Endothelial cell of umbilical vein (primary cell): Measurements from ENCODE around the gene CD164L2. TPM values are rescaled to one million over a fixed set of nuclear protein-coding genes. Genes with fewer than 3 reads are reported as not detected.
A peak's percentile ranks its signal among the peaks of the same experiment; 100 is the strongest.

Experiments
- BruUV-seq: library from RNA; stranded (reverse); fragments of 400-500 nt; replicated peaks from 2 replicates; lab custom pipeline; 2021; lab: Mats Ljungman, UMichigan
- CTCF ChIA-PET: fragments of 300-600, 350-600 bp; sonication (Branson Sonifier 250); formaldehyde crosslinking; loops from one replicate; lab custom pipeline; 2021; ENCODE audit warnings: antibody characterized with exemption, inconsistent platforms; lab: Charles Lee
- POLR2A ChIA-PET: fragments of 300-600, 350-600 bp; sonication (Branson Sonifier 250); formaldehyde crosslinking; loops from one replicate; lab custom pipeline; 2021; ENCODE audit warnings: antibody characterized with exemption, inconsistent platforms; lab: Charles Lee
- DNase-seq: peaks from one replicate; pipeline ENCODE4 v3.0.0-alpha.2; 2011; ENCODE audit warnings: low read depth, low spot score
- FAIRE-seq: peaks from 2 replicates; lab custom pipeline; 2011; peaks lifted over from hg19 to GRCh38; lab: Jason Lieb, UNC
- H2AFZ ChIP-seq: 2 replicates; pipeline ENCODE4 v1.6.0; 2012; ENCODE audit warnings: low read depth, low read length, control low read depth, inconsistent platforms
- H3K27ac ChIP-seq: 2 replicates; pipeline ENCODE4 v1.5.1; 2011; ENCODE audit warnings: low read depth, mild to moderate bottlenecking, control low read depth, low read length, moderate library complexity; ENCODE audit not compliant: insufficient read depth
- H3K27me3 ChIP-seq, 2 experiments: 2 replicates each; pipeline versions ENCODE4 v1.6.0 to v1.6.1; 2011; ENCODE audit warnings: low read length in 2 of 2, mixed read lengths in 1 of 2; ENCODE audit not compliant: control insufficient read depth in 2 of 2, insufficient read depth in 2 of 2
- H3K36me3 ChIP-seq, 2 experiments: 2 replicates in 1 of 2; 3 replicates in 1 of 2; pipeline ENCODE4 v1.5.1; 2011; ENCODE audit warnings: low read length in 2 of 2, mild to moderate bottlenecking in 1 of 2, moderate library complexity in 1 of 2; ENCODE audit not compliant: control insufficient read depth in 2 of 2, insufficient read depth in 2 of 2; ENCODE audit errors: extremely low read depth in 1 of 2
- H3K4me1 ChIP-seq: 3 replicates; pipeline ENCODE4 v1.5.1; 2011; ENCODE audit warnings: mild to moderate bottlenecking, low read length; ENCODE audit not compliant: control insufficient read depth, insufficient read depth; ENCODE audit errors: extremely low read depth
- H3K4me2 ChIP-seq: 2 replicates; pipeline ENCODE4 v1.6.1; 2011; ENCODE audit warnings: low read length, control low read depth, mixed read lengths; ENCODE audit not compliant: insufficient read depth
- H3K4me3 ChIP-seq, 3 experiments: fragments of 200-600 bp in 1 of 3; sonication (generic), shearing (Covaris generic) in 1 of 3; replicated peaks in 1 of 3; 2 replicates each; pipeline ENCODE4 v1.5.1; 2011 to 2016; ENCODE audit warnings: control low read depth in 3 of 3, low read length in 3 of 3, mild to moderate bottlenecking in 2 of 3, inconsistent platforms in 1 of 3, low read depth in 1 of 3, moderate library complexity in 1 of 3; ENCODE audit not compliant: insufficient read depth in 1 of 3
- H3K79me2 ChIP-seq: 2 replicates; pipeline ENCODE4 v1.6.0; 2012; ENCODE audit warnings: low read length, inconsistent platforms; ENCODE audit not compliant: control insufficient read depth, insufficient read depth
- H3K9ac ChIP-seq: replicated peaks from 2 replicates; pipeline ENCODE3; 2011; ENCODE audit warnings: low read length, control low read depth; ENCODE audit not compliant: insufficient read depth; ENCODE audit errors: extremely low read depth
- H3K9me1 ChIP-seq: replicated peaks from 3 replicates; pipeline ENCODE4 v1.6.0; 2011; ENCODE audit warnings: mild to moderate bottlenecking, low read length; ENCODE audit not compliant: control insufficient read depth, insufficient read depth; ENCODE audit errors: extremely low read depth
- H3K9me3 ChIP-seq: replicated peaks from 2 replicates; pipeline ENCODE4 v1.5.1; 2012; ENCODE audit warnings: low read length, inconsistent platforms; ENCODE audit not compliant: control insufficient read depth, insufficient read depth
- H4K20me1 ChIP-seq: replicated peaks from 2 replicates; pipeline ENCODE3; 2011; ENCODE audit warnings: mild to moderate bottlenecking, low read length; ENCODE audit not compliant: control insufficient read depth, insufficient read depth; ENCODE audit errors: extremely low read depth
- GATA2 ChIP-seq: IDR thresholded peaks from 2 replicates; pipeline ENCODE4 v1.7.0; 2011; ENCODE audit warnings: low read depth, mild to moderate bottlenecking, moderate library complexity, mixed read lengths, low read length; ENCODE audit not compliant: insufficient read length, insufficient read depth
- MYC ChIP-seq: IDR thresholded peaks from one replicate; pipeline ENCODE4 v1.6.1; 2011; ENCODE audit warnings: mild to moderate bottlenecking, low read depth, low read length
- POLR2A ChIP-seq: IDR thresholded peaks from 2 replicates; pipeline ENCODE4 v1.6.1; 2012; ENCODE audit warnings: low read depth, mild to moderate bottlenecking, control low read depth, low read length
- POLR2AphosphoS5 ChIP-seq: IDR thresholded peaks from 2 replicates; pipeline ENCODE4 v1.6.1; 2012; ENCODE audit warnings: low read depth, mild to moderate bottlenecking, control low read depth, low read length, moderate library complexity; ENCODE audit not compliant: insufficient read depth
- dilution Hi-C: fragments of 300-500 bp; cut with MboI; formaldehyde crosslinking; loops from one replicate; pipeline ENCODE4 v1.15.0; 2019; ENCODE audit warnings: low sequenced_read_pairs; ENCODE audit not compliant: extremely low pct_ligation_motif_present
- intact Hi-C: fragments of 100-400 bp; cut with micrococcal nuclease; formaldehyde crosslinking; loops from one replicate; pipeline ENCODE4 v1.10.0; 2022
- polyA plus RNA-seq, 4 experiments: library from polyadenylated mRNA; depleted of rRNA in 3 of 4; stranded (reverse) in 3 of 4; unstranded in 1 of 4; fragments of >200 nt; gene quantifications; 2 replicates each; pipeline versions ENCODE4 v1.2.1 to v1.2.3, GENCODE V29; 2011 to 2012; ENCODE audit warnings: missing spikeins in 1 of 4
- total RNA-seq: library from RNA; stranded (reverse); gene quantifications from 2 replicates; pipeline ENCODE4 v1.2.3, GENCODE V29; 2021
- TF ChIP-seq, protein P1 (sequence below), 2 donors: IDR thresholded peaks; 1 replicate in 1 of 2; 2 replicates in 1 of 2; pipeline ENCODE4 v1.5.1; 2011; ENCODE audit warnings: low read length in 2 of 2, mild to moderate bottlenecking in 2 of 2, moderate library complexity in 2 of 2, control low read depth in 1 of 2, inconsistent platforms in 1 of 2, low read depth in 1 of 2; ENCODE audit not compliant: insufficient read depth in 1 of 2; ENCODE audit errors: extremely low read depth in 1 of 2

The CD164L2 gene
- total and polyA plus RNA-seq, 2 donors (not counting 3 experiments of a cell fraction or from before 2014, with no cell fraction given): not detected

DNA sequence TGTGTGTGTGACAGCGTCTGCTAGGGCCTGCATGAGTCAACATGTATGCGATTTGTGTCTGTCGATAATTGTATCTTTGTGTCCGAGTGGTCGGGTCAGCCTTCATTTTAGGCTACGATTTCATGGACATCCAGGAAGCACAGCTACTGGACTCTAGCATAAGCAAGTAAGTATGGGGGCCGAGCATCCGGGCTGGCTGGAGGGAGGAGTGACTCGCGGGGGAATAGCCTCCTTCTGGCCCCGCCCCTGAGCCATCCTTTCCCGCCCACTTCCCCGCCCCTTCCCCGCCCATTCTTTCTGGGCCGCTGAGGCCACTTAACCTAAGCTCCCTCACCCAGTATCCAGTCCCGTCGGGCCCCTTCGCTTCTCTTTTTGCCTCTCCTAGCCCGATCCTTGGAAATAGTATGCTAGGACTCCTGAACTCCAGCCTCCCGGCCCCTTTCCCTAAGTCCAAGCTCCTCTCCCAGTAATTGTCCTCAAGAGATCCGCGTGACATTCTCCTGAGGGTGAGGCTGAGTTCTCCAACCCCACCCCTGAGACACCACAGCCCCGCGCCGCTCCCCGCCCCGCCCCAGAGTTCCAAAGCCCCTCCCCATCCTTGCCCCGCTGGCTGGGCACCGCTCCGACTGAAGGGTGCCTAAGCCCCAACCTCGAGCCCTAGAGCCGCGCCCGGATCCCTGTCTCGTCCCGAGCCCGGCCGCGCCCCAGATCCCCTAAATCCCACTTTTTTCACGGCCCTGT lies 17.6 kb downstream of the CD164L2 start:
- POLR2A ChIA-PET: interaction anchor here (0.6 to 1.7 kb wide), 7 partner anchors 10 to 1146 kb away, joined by 3 to 5 read pairs (median 4); partner anchors contain the start of gene AHDC1
- H3K27ac ChIP-seq: peak overlapping the region; percentile 85

More for the DNA sequence above, 17.6 kb downstream of the CD164L2 start:
- intact Hi-C loops: loop anchor here (1.0 kb wide), 3 partner anchors 8 to 43 kb away; partner anchors contain the start of genes GPR3 and TMEM222
- Histone ChIP-seq H3K4me2 (peak overlapping the region; percentile 80), H3K9me1 (no peaks in the 10 kb centered on the region), H3K4me1 (peaks cover 15% of the 10 kb centered on the region), H3K36me3 (peaks cover 0 to 2% of the 10 kb centered on the region in 2 experiments), H3K27me3 (no peaks in the 10 kb centered on the region), H3K4me3 (peak overlapping the region; percentile 62 to 81 (median 79)), H4K20me1 (no peaks in the 10 kb centered on the region), H3K9ac (peak overlapping the region; percentile 83), H3K9me3 (no peaks in the 10 kb centered on the region), H3K79me2 (no peaks in the 10 kb centered on the region), H2AFZ (peak overlapping the region; percentile 97)
- dilution Hi-C loops: no loop called here
- FAIRE-seq: peak; percentile 97
- TF ChIP-seq, protein P1, sequence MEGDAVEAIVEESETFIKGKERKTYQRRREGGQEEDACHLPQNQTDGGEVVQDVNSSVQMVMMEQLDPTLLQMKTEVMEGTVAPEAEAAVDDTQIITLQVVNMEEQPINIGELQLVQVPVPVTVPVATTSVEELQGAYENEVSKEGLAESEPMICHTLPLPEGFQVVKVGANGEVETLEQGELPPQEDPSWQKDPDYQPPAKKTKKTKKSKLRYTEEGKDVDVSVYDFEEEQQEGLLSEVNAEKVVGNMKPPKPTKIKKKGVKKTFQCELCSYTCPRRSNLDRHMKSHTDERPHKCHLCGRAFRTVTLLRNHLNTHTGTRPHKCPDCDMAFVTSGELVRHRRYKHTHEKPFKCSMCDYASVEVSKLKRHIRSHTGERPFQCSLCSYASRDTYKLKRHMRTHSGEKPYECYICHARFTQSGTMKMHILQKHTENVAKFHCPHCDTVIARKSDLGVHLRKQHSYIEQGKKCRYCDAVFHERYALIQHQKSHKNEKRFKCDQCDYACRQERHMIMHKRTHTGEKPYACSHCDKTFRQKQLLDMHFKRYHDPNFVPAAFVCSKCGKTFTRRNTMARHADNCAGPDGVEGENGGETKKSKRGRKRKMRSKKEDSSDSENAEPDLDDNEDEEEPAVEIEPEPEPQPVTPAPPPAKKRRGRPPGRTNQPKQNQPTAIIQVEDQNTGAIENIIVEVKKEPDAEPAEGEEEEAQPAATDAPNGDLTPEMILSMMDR (IDR thresholded peaks at IDR 0.05; ENCODE audit: extremely low read depth in 1 of 2, insufficient read depth in 1 of 2, low read depth in 1 of 2, low read length in 2 of 2): no peak
- TF ChIP-seq MYC (no peak), GATA2 (no peak), POLR2A (peak; percentile 41), POLR2AphosphoS5 (peak; percentile 61)
- CTCF ChIA-PET: interaction anchor here (0.7 to 6.8 kb wide), 30 partner anchors 9 to 321 kb away, joined by 3 to 57 read pairs (median 5); partner anchors contain the start of genes CD164L2, FCN3 and GPR3
- DNase-seq: peak; percentile 91
- no TSS peak for BruUV-seq
